ENCODE data around the gene ABAT. TPM values are rescaled to one million over a fixed set of nuclear protein-coding genes. Genes with fewer than 3 reads are reported as not detected.

The ABAT gene
- total RNA-seq, 1 donor from 2014 or later, result 2.6 TPM

GRCh38 chr16:8720080-8720966, 45.9 kb downstream of the ABAT start:
- FAIRE-seq, result no peak
- Histone ChIP-seq H3K27me3 (ENCODE audit: control insufficient read depth, insufficient read depth, low read length) (no peaks in the 10 kb centered on the region), H3K4me3 (ENCODE audit: low read depth, low read length) (no peak overlapping the region), H3K36me3 (ENCODE audit: control insufficient read depth, insufficient read depth, low read length) (no peaks in the 10 kb centered on the region)
- peak; percentile 23 for DNase-seq (ENCODE audit: low read depth)
- no peak for TF ChIP-seq CTCF (IDR thresholded peaks at IDR 0.05; ENCODE audit: insufficient read depth, low read length, severe bottlenecking)

GRCh38 chr16:8720967-8721308, 46.5 kb downstream of the ABAT start:
- Histone ChIP-seq H3K36me3 (ENCODE audit: control insufficient read depth, insufficient read depth, low read length) (no peaks in the 10 kb centered on the region), H3K4me3 (ENCODE audit: low read depth, low read length) (no peak overlapping the region), H3K27me3 (ENCODE audit: control insufficient read depth, insufficient read depth, low read length) (no peaks in the 10 kb centered on the region)
- FAIRE-seq (no peak), DNase-seq (ENCODE audit: low read depth) (no peak)
- TF ChIP-seq CTCF (IDR thresholded peaks at IDR 0.05; ENCODE audit: insufficient read depth, low read length, severe bottlenecking), result no peak

GRCh38 chr16:8721336-8722024, 47.1 kb downstream of the ABAT start:
- DNase-seq (ENCODE audit: low read depth), result no peak
- Histone ChIP-seq H3K36me3 (ENCODE audit: control insufficient read depth, insufficient read depth, low read length) (no peaks in the 10 kb centered on the region), H3K27me3 (ENCODE audit: control insufficient read depth, insufficient read depth, low read length) (no peaks in the 10 kb centered on the region), H3K4me3 (ENCODE audit: low read depth, low read length) (no peak overlapping the region)
- TF ChIP-seq CTCF (IDR thresholded peaks at IDR 0.05; ENCODE audit: insufficient read depth, low read length, severe bottlenecking), result no peak
- no peak for FAIRE-seq

- no peak for FAIRE-seq
- TF ChIP-seq CTCF (IDR thresholded peaks at IDR 0.05; ENCODE audit: insufficient read depth, low read length, severe bottlenecking), result no peak
Observed at GRCh38 chr16:8722025-8722348, 47.6 kb downstream of the ABAT start.

GRCh38 chr16:8725513-8726178, 51.2 kb downstream of the ABAT start:
- no peak for TF ChIP-seq CTCF (IDR thresholded peaks at IDR 0.05; ENCODE audit: insufficient read depth, low read length, severe bottlenecking)
- DNase-seq (ENCODE audit: low read depth) (no peak), FAIRE-seq (no peak)
- Histone ChIP-seq H3K36me3 (ENCODE audit: control insufficient read depth, insufficient read depth, low read length) (no peaks in the 10 kb centered on the region), H3K4me3 (ENCODE audit: low read depth, low read length) (no peak overlapping the region), H3K27me3 (ENCODE audit: control insufficient read depth, insufficient read depth, low read length) (no peaks in the 10 kb centered on the region)

More at GRCh38 chr16:8722025-8722348, 47.6 kb downstream of the ABAT start:
- Histone ChIP-seq H3K27me3 (ENCODE audit: control insufficient read depth, insufficient read depth, low read length) (no peaks in the 10 kb centered on the region), H3K4me3 (ENCODE audit: low read depth, low read length) (no peak overlapping the region), H3K36me3 (ENCODE audit: control insufficient read depth, insufficient read depth, low read length) (no peaks in the 10 kb centered on the region)
- DNase-seq (ENCODE audit: low read depth), result no peak

Data from bronchial epithelial cell (primary cell).